A549 (cell line): Measurements from ENCODE around the gene SGCA.

Source experiments
- CHD4 ChIP-seq: fragments of 200-600 bp; sonication (generic); IDR thresholded peaks from 2 replicates; pipeline ENCODE4 v1.6.1; 2016; ENCODE audit warnings: antibody characterized with exemption, mild to moderate bottlenecking, borderline replicate concordance
- ESRRA ChIP-seq: fragments of 150-350 bp; IDR thresholded peaks from 2 replicates; pipeline ENCODE4 v1.6.1; 2014; ENCODE audit warnings: mild to moderate bottlenecking, low read length, borderline replicate concordance
- POLR2A ChIP-seq: IDR thresholded peaks from 2 replicates; pipeline ENCODE4 v1.6.1; 2012; ENCODE audit warnings: mild to moderate bottlenecking, low read length
- RFX5 ChIP-seq: fragments of 450-650 bp; IDR thresholded peaks from 2 replicates; pipeline ENCODE4 v1.7.1; 2014; ENCODE audit warnings: antibody characterized with exemption, mild to moderate bottlenecking, moderate library complexity
- TF ChIP-seq, protein P1 (sequence below): fragments of >200 bp; sonication (Bioruptor Twin); formaldehyde crosslinking; IDR thresholded peaks from 3 replicates; pipeline ENCODE4 v1.5.1; 2016

GRCh38 chr17:50139950-50140885, 25.6 kb upstream of the SGCA start:
- no peak for TF ChIP-seq POLR2A
- TF ChIP-seq, protein P1, sequence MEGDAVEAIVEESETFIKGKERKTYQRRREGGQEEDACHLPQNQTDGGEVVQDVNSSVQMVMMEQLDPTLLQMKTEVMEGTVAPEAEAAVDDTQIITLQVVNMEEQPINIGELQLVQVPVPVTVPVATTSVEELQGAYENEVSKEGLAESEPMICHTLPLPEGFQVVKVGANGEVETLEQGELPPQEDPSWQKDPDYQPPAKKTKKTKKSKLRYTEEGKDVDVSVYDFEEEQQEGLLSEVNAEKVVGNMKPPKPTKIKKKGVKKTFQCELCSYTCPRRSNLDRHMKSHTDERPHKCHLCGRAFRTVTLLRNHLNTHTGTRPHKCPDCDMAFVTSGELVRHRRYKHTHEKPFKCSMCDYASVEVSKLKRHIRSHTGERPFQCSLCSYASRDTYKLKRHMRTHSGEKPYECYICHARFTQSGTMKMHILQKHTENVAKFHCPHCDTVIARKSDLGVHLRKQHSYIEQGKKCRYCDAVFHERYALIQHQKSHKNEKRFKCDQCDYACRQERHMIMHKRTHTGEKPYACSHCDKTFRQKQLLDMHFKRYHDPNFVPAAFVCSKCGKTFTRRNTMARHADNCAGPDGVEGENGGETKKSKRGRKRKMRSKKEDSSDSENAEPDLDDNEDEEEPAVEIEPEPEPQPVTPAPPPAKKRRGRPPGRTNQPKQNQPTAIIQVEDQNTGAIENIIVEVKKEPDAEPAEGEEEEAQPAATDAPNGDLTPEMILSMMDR: peak; percentile 90
- no peak for TF ChIP-seq ESRRA
- TF ChIP-seq RFX5: no peak
- no peak for TF ChIP-seq CHD4
